Fibroblast of villous mesenchyme (primary cell): ENCODE measurements around the gene SMIM11. TPM values are rescaled to one million over a fixed set of nuclear protein-coding genes. Genes with fewer than 3 reads are reported as not detected.
"Not testable (repeated sequence)": the region's sequence is repeated elsewhere in the genome, so short reads cannot be mapped to it uniquely, and the experiment has no call there.

Source experiments
- DNase-seq: peaks from one replicate; pipeline ENCODE4 v3.0.0-alpha.2; 2010; ENCODE audit warnings: low read depth
- H3K4me3 ChIP-seq: 2 replicates; pipeline ENCODE4 v1.5.1; 2011; ENCODE audit warnings: low read depth, mild to moderate bottlenecking, low read length
- CTCF ChIP-seq: IDR thresholded peaks from 2 replicates; pipeline ENCODE4 v1.5.1; 2012; ENCODE audit warnings: low read depth, mild to moderate bottlenecking, low read length; ENCODE audit not compliant: insufficient read depth
- total RNA-seq: library from RNA; depleted of rRNA; stranded (reverse); fragments of >200 nt; gene quantifications from 2 replicates; pipeline ENCODE4 v1.2.3, GENCODE V29; 2012

The SMIM11 gene
- total RNA-seq: 4.7 and 7.1 TPM in 2 replicates

- H3K4me3 ChIP-seq, DNase-seq: not testable (repeated sequence)
These were observed at the start of gene SMIM11 for GRCh38 chr21:34374940-34375618. Gene SMIM11, plus strand, starts transcription at chr21:34375507. Its CDS starts 3,998 bp downstream, at chr21:34379505.

GRCh38 chr21:34330055-34330454 lies 45.3 kb upstream of the SMIM11 start:
- TF ChIP-seq CTCF: peak; percentile 11
- no peak for DNase-seq

GRCh38 chr21:34331726-34332125 lies 43.6 kb upstream of the SMIM11 start:
- no peak for DNase-seq
- TF ChIP-seq CTCF: no peak
- no peak overlapping the region for H3K4me3 ChIP-seq

More at GRCh38 chr21:34330055-34330454, 45.3 kb upstream of the SMIM11 start:
- no peak overlapping the region for H3K4me3 ChIP-seq

GRCh38 chr21:34332347-34332746 lies 43.0 kb upstream of the SMIM11 start:
- TF ChIP-seq CTCF: no peak
- DNase-seq: no peak
- no peak overlapping the region for H3K4me3 ChIP-seq

GRCh38 chr21:34333121-34333739 lies 42.1 kb upstream of the SMIM11 start:
- no peak for DNase-seq
- TF ChIP-seq CTCF: no peak
- H3K4me3 ChIP-seq: no peak overlapping the region

- no peak for TF ChIP-seq CTCF
- H3K4me3 ChIP-seq: no peak overlapping the region
- DNase-seq: no peak
These were observed 40.0 kb upstream of the SMIM11 start for GRCh38 chr21:34335316-34335715.

GRCh38 chr21:34336245-34336644 lies 39.1 kb upstream of the SMIM11 start:
- TF ChIP-seq CTCF: no peak
- H3K4me3 ChIP-seq: no peak overlapping the region
- DNase-seq: peak; percentile 52
